DOHH2 (cell line): Measurements from ENCODE around the gene PKIG.

Source experiments
- CTCF ChIP-seq: fragments of 200-600 bp; sonication (generic); IDR thresholded peaks from one replicate; pipeline ENCODE4 v1.5.1; 2014; ENCODE audit warnings: antibody characterized with exemption, mild to moderate bottlenecking, low read depth, low read length; ENCODE audit not compliant: poor library complexity, severe bottlenecking
- EZH2phosphoT487 ChIP-seq: fragments of 200-600 bp; sonication (generic); IDR thresholded peaks from 2 replicates; pipeline ENCODE4 v1.6.1; 2017; ENCODE audit warnings: borderline replicate concordance, mild to moderate bottlenecking, antibody characterized with exemption, low read length, moderate library complexity, mixed read lengths

GRCh38 chr20:44597930-44598329, 15.6 kb downstream of the PKIG start:
- TF ChIP-seq CTCF (no peak), EZH2phosphoT487 (no peak)
